Fibroblast of the conjunctiva (primary cell): ENCODE measurements around the gene PLCB3.
"Not testable (repeated sequence)": the region's sequence is repeated elsewhere in the genome, so short reads cannot be mapped to it uniquely, and the experiment has no call there.

Experiments used
- DNase-seq: peaks from one replicate; pipeline ENCODE4 v3.0.0-alpha.2; 2010; ENCODE audit warnings: low read depth

PLCB3 gene

GRCh38 chr11:64237484-64237951, 13.8 kb upstream of the PLCB3 start:
- no peak for DNase-seq

GRCh38 chr11:64238076-64238475, 13.3 kb upstream of the PLCB3 start:
- no peak for DNase-seq

- no peak for DNase-seq
These were observed 12.3 kb upstream of the PLCB3 start for GRCh38 chr11:64238999-64239398.

- no peak for DNase-seq
These were observed 11.5 kb upstream of the PLCB3 start for GRCh38 chr11:64239662-64240434.

GRCh38 chr11:64240435-64241240, 10.7 kb upstream of the PLCB3 start, which contains the start of gene FKBP2:
FKBP2 (plus strand) TSS chr11:64241095; CDS start chr11:64242388, 1,293 bp downstream.
- DNase-seq = peak; percentile 94

GRCh38 chr11:64241241-64241490, 10.2 kb upstream of the PLCB3 start:
- peak; percentile 99 for DNase-seq

GRCh38 chr11:64241491-64242374, 9.6 kb upstream of the PLCB3 start:
- DNase-seq = no peak

- no peak for DNase-seq
These were observed 8.0 kb upstream of the PLCB3 start for GRCh38 chr11:64243236-64243854.

- no peak for DNase-seq
These were observed 7.2 kb upstream of the PLCB3 start for GRCh38 chr11:64244107-64244506.

GRCh38 chr11:64244966-64245365, 6.4 kb upstream of the PLCB3 start:
- no peak for DNase-seq

- DNase-seq = no peak
These were observed 5.9 kb upstream of the PLCB3 start for GRCh38 chr11:64245401-64245796.

- DNase-seq = peak; percentile 84
These were observed 5.3 kb upstream of the PLCB3 start for GRCh38 chr11:64245797-64246620.

GRCh38 chr11:64246621-64246870, 4.8 kb upstream of the PLCB3 start:
- not testable (repeated sequence) for DNase-seq

- peak; percentile 76 for DNase-seq
These were observed 4.2 kb upstream of the PLCB3 start, which contains the start of gene PPP1R14B for GRCh38 chr11:64246871-64247728. PPP1R14B (minus strand) TSS chr11:64246943; CDS start chr11:64246673, 270 bp downstream.

GRCh38 chr11:64247729-64248531, 3.4 kb upstream of the PLCB3 start:
- DNase-seq = no peak

- DNase-seq = no peak
These were observed 2.8 kb upstream of the PLCB3 start for GRCh38 chr11:64248578-64248977.

GRCh38 chr11:64249038-64249437, 2.3 kb upstream of the PLCB3 start:
- DNase-seq = no peak

GRCh38 chr11:64249563-64250414, 1.5 kb upstream of the PLCB3 start:
- DNase-seq = no peak
